Measurements from ENCODE around the gene IL21R.

IL21R gene

GRCh38 chr16:27449434-27450195 is 47.6 kb downstream of the IL21R start:
- TF ChIP-seq POLR2AphosphoS5 (IDR thresholded peaks at IDR 0.05; ENCODE audit: low read depth, low read length) (no peak), REST (IDR thresholded peaks at IDR 0.05; ENCODE audit: insufficient read depth in 1 of 2, low read depth in 2 of 2, low read length in 2 of 2) (no peak), SIN3A (IDR thresholded peaks at IDR 0.05; ENCODE audit: borderline replicate concordance, insufficient read depth, low read length) (no peak), TAF1 (IDR thresholded peaks at IDR 0.05; ENCODE audit: borderline replicate concordance, insufficient read depth, low read length) (no peak), FOXP2 (optimal IDR thresholded peaks at IDR 0.05; ENCODE audit: borderline replicate concordance, extremely low read depth, extremely low read length, insufficient read depth) (no peak)

- TF ChIP-seq SIN3A (IDR thresholded peaks at IDR 0.05; ENCODE audit: borderline replicate concordance, insufficient read depth, low read length), result no peak
- no peak for TF ChIP-seq POLR2AphosphoS5 (IDR thresholded peaks at IDR 0.05; ENCODE audit: low read depth, low read length)
- no peak for TF ChIP-seq FOXP2 (optimal IDR thresholded peaks at IDR 0.05; ENCODE audit: borderline replicate concordance, extremely low read depth, extremely low read length, insufficient read depth)
- TF ChIP-seq TAF1 (IDR thresholded peaks at IDR 0.05; ENCODE audit: borderline replicate concordance, insufficient read depth, low read length), result no peak
- TF ChIP-seq REST (IDR thresholded peaks at IDR 0.05; ENCODE audit: insufficient read depth in 1 of 2, low read depth in 2 of 2, low read length in 2 of 2), result no peak
Measured at GRCh38 chr16:27450196-27450549, 48.2 kb downstream of the IL21R start.

- TF ChIP-seq FOXP2 (optimal IDR thresholded peaks at IDR 0.05; ENCODE audit: borderline replicate concordance, extremely low read depth, extremely low read length, insufficient read depth) (no peak), TAF1 (IDR thresholded peaks at IDR 0.05; ENCODE audit: borderline replicate concordance, insufficient read depth, low read length) (no peak), POLR2AphosphoS5 (IDR thresholded peaks at IDR 0.05; ENCODE audit: low read depth, low read length) (no peak), SIN3A (IDR thresholded peaks at IDR 0.05; ENCODE audit: borderline replicate concordance, insufficient read depth, low read length) (no peak), REST (IDR thresholded peaks at IDR 0.05; ENCODE audit: insufficient read depth in 1 of 2, low read depth in 2 of 2, low read length in 2 of 2) (no peak)
Measured at GRCh38 chr16:27452569-27453493, 50.9 kb downstream of the IL21R start.

GRCh38 chr16:27453494-27453825 is 51.5 kb downstream of the IL21R start:
- TF ChIP-seq TAF1 (IDR thresholded peaks at IDR 0.05; ENCODE audit: borderline replicate concordance, insufficient read depth, low read length) (no peak), FOXP2 (optimal IDR thresholded peaks at IDR 0.05; ENCODE audit: borderline replicate concordance, extremely low read depth, extremely low read length, insufficient read depth) (no peak), REST (IDR thresholded peaks at IDR 0.05; ENCODE audit: insufficient read depth in 1 of 2, low read depth in 2 of 2, low read length in 2 of 2) (no peak)

All from PFSK-1 (cell line).